H1 (cell line): Measurements from ENCODE around the gene DYNC1LI1. TPM values are rescaled to one million over a fixed set of nuclear protein-coding genes. Genes with fewer than 3 reads are reported as not detected.

ENCODE experiments used
- CTCF ChIA-PET: fragments of 300-600 bp; sonication (Branson Sonifier 250); formaldehyde crosslinking; loops from one replicate; lab custom pipeline; 2021; ENCODE audit not compliant: partially characterized antibody; lab: Charles Lee
- POLR2A ChIA-PET: fragments of 300-600 bp; sonication (Branson Sonifier 250); formaldehyde crosslinking; loops from one replicate; lab custom pipeline; 2021; ENCODE audit warnings: inconsistent platforms; ENCODE audit not compliant: partially characterized antibody; lab: Charles Lee
- DNase-seq, 2 experiments: peaks; one replicate each; pipeline versions ENCODE4 v3.0.0 to v3.0.0-alpha.2; 2010 to 2022; ENCODE audit warnings: low spot score in 2 of 2, low read depth in 1 of 2, mixed read lengths in 1 of 2
- FAIRE-seq: peaks from 2 replicates; lab custom pipeline; 2011; peaks lifted over from hg19 to GRCh38; lab: Jason Lieb, UNC
- H2AFZ ChIP-seq: 2 replicates; pipeline ENCODE4 v1.8.1; 2012; ENCODE audit warnings: low read length, inconsistent platforms
- H2AK5ac ChIP-seq: 2 replicates; pipeline ENCODE4 v1.6.1; 2013; ENCODE audit warnings: low read depth, low read length
- H2BK120ac ChIP-seq: replicated peaks from 2 replicates; pipeline ENCODE3; 2013; ENCODE audit warnings: low read depth, low read length, inconsistent platforms
- H2BK12ac ChIP-seq: 2 replicates; pipeline ENCODE4 v1.6.1; 2013; ENCODE audit warnings: low read depth, low read length
- H2BK15ac ChIP-seq: 2 replicates; pipeline ENCODE4 v1.6.1; 2013; ENCODE audit warnings: low read length
- H2BK20ac ChIP-seq: 2 replicates; pipeline ENCODE4 v1.6.1; 2013; ENCODE audit warnings: low read length
- H2BK5ac ChIP-seq: 2 replicates; pipeline ENCODE4 v1.6.1; 2013; ENCODE audit warnings: low read depth, low read length
- H3K14ac ChIP-seq: 2 replicates; pipeline ENCODE4 v1.6.1; 2013; ENCODE audit warnings: inconsistent platforms; ENCODE audit not compliant: insufficient read length
- H3K18ac ChIP-seq: 2 replicates; pipeline ENCODE4 v1.6.1; 2013; ENCODE audit warnings: low read length; ENCODE audit errors: extremely low read depth
- H3K23ac ChIP-seq: 2 replicates; pipeline ENCODE4 v1.6.1; 2013; ENCODE audit warnings: inconsistent platforms; ENCODE audit not compliant: insufficient read length
- H3K23me2 ChIP-seq: 2 replicates; pipeline ENCODE4 v1.6.1; 2013; ENCODE audit warnings: low read depth, low read length
- H3K27ac ChIP-seq: 2 replicates; pipeline ENCODE4 v1.6.1; 2011; ENCODE audit warnings: low read depth, low read length, inconsistent platforms
- H3K27me3 ChIP-seq, 4 experiments: replicated peaks in 1 of 4; 1 replicate in 1 of 4; 2 replicates in 3 of 4; pipeline versions ENCODE4 v1.6.1 to v1.8.1; 2011 to 2013; ENCODE audit warnings: low read length in 3 of 4, mild to moderate bottlenecking in 3 of 4, inconsistent platforms in 2 of 4, mixed read lengths in 2 of 4, moderate library complexity in 1 of 4; ENCODE audit not compliant: control insufficient read depth in 3 of 4, insufficient read depth in 3 of 4; ENCODE audit errors: extremely low read depth in 1 of 4
- H3K36me3 ChIP-seq, 4 experiments: 2 replicates each; pipeline versions ENCODE4 v1.6.1 to v1.8.1; 2011 to 2013; ENCODE audit warnings: mild to moderate bottlenecking in 4 of 4, low read length in 3 of 4, moderate library complexity in 2 of 4, control low read depth in 1 of 4, inconsistent platforms in 1 of 4; ENCODE audit not compliant: insufficient read depth in 4 of 4, control insufficient read depth in 2 of 4
- H3K4ac ChIP-seq: replicated peaks from 2 replicates; pipeline ENCODE3; 2013; ENCODE audit warnings: low read length, low read depth, mixed read lengths, inconsistent platforms; ENCODE audit not compliant: insufficient read length
- H3K4me1 ChIP-seq, 4 experiments: replicated peaks in 1 of 4; 1 replicate in 1 of 4; 2 replicates in 3 of 4; pipeline versions ENCODE4 v1.6.1 to v1.8.1; 2011 to 2013; ENCODE audit warnings: low read length in 3 of 4, inconsistent platforms in 2 of 4, mixed read lengths in 1 of 4; ENCODE audit not compliant: insufficient read depth in 4 of 4, control insufficient read depth in 3 of 4
- H3K4me2 ChIP-seq, 2 experiments: 2 replicates each; pipeline versions ENCODE4 v1.6.1 to v1.8.1; 2011 to 2013; ENCODE audit warnings: low read depth in 2 of 2, low read length in 2 of 2, control low read depth in 1 of 2, inconsistent platforms in 1 of 2, mild to moderate bottlenecking in 1 of 2; ENCODE audit not compliant: insufficient read depth in 1 of 2
- H3K4me3 ChIP-seq, 4 experiments: fragments of 200-600, 300-600 bp in 1 of 4; sonication (generic), shearing (Covaris generic), sonication (Bioruptor Twin) in 1 of 4; 2 replicates each; pipeline versions ENCODE4 v1.5.1 to v1.8.1; 2011 to 2016; ENCODE audit warnings: low read length in 4 of 4, low read depth in 3 of 4, control low read depth in 2 of 4, inconsistent platforms in 2 of 4, mild to moderate bottlenecking in 2 of 4, mixed read lengths in 1 of 4, moderate library complexity in 1 of 4; ENCODE audit not compliant: insufficient read depth in 2 of 4; ENCODE audit errors: extremely low read depth in 1 of 4
- H3K56ac ChIP-seq: replicated peaks from 2 replicates; pipeline ENCODE3; 2013; ENCODE audit warnings: low read depth, mild to moderate bottlenecking, mixed read lengths, low read length, inconsistent platforms; ENCODE audit not compliant: insufficient read length
- H3K79me1 ChIP-seq: 2 replicates; pipeline ENCODE4 v1.6.1; 2013; ENCODE audit warnings: low read depth, low read length, control low read depth
- H3K79me2 ChIP-seq, 2 experiments: 2 replicates each; pipeline versions ENCODE4 v1.6.1 to v1.8.1; 2012 to 2013; ENCODE audit warnings: low read length in 2 of 2, mild to moderate bottlenecking in 2 of 2, inconsistent platforms in 1 of 2; ENCODE audit not compliant: insufficient read depth in 2 of 2, control insufficient read depth in 1 of 2
- H3K9ac ChIP-seq, 4 experiments: replicated peaks in 1 of 4; 1 replicate in 1 of 4; 2 replicates in 3 of 4; pipeline versions ENCODE4 v1.6.1 to v1.8.1; 2011 to 2013; ENCODE audit warnings: low read depth in 3 of 4, low read length in 3 of 4, control low read depth in 2 of 4, mild to moderate bottlenecking in 2 of 4, moderate library complexity in 2 of 4, inconsistent platforms in 1 of 4; ENCODE audit errors: extremely low read depth in 1 of 4
- H3K9me3 ChIP-seq, 2 experiments: 2 replicates each; pipeline versions ENCODE4 v1.6.1 to v1.8.1; 2012 to 2013; ENCODE audit warnings: mild to moderate bottlenecking in 2 of 2, moderate library complexity in 2 of 2, control low read depth in 1 of 2, inconsistent platforms in 1 of 2, low read depth in 1 of 2, low read length in 1 of 2, mixed read lengths in 1 of 2; ENCODE audit not compliant: insufficient read depth in 2 of 2
- H4K20me1 ChIP-seq, 2 experiments: replicated peaks in 1 of 2; 2 replicates each; pipeline versions ENCODE3 to v1.8.1; 2011 to 2013; ENCODE audit warnings: inconsistent platforms in 2 of 2, low read length in 2 of 2, mild to moderate bottlenecking in 1 of 2; ENCODE audit not compliant: insufficient read depth in 2 of 2, control insufficient read depth in 1 of 2
- H4K5ac ChIP-seq: 2 replicates; pipeline ENCODE4 v1.6.1; 2013; ENCODE audit warnings: low read length, low read depth, mixed read lengths, inconsistent platforms; ENCODE audit not compliant: insufficient read length
- H4K8ac ChIP-seq: 2 replicates; pipeline ENCODE4 v1.8.0; 2013; ENCODE audit warnings: mild to moderate bottlenecking, moderate library complexity, low read length, inconsistent platforms; ENCODE audit not compliant: insufficient read depth; ENCODE audit errors: extremely low read depth
- H4K91ac ChIP-seq: replicated peaks from 2 replicates; pipeline ENCODE3; 2013; ENCODE audit warnings: low read length, mixed read lengths, inconsistent platforms; ENCODE audit not compliant: insufficient read length
- BACH1 ChIP-seq: IDR thresholded peaks from 2 replicates; pipeline ENCODE4 v1.6.1; 2012; ENCODE audit warnings: low read length, improper control_type of control experiment
- CBX8 ChIP-seq: fragments of 300-800, 300-1000 bp; sonication (generic); IDR thresholded peaks from 2 replicates; pipeline ENCODE4 v1.7.1; 2016; ENCODE audit warnings: low read depth, low read length, borderline replicate concordance
- CHD1 ChIP-seq: IDR thresholded peaks from 2 replicates; pipeline ENCODE4 v1.6.1; 2012; ENCODE audit warnings: low read depth, low read length, improper control_type of control experiment
- CREB1 ChIP-seq: IDR thresholded peaks from 2 replicates; pipeline ENCODE4 v1.6.1; 2012; ENCODE audit warnings: inconsistent platforms
- CTCF ChIP-seq, 3 experiments: IDR thresholded peaks; 1 replicate in 2 of 3; 2 replicates in 1 of 3; pipeline versions ENCODE4 v1.5.1 to v1.6.1; 2011; ENCODE audit warnings: low read length in 3 of 3, mild to moderate bottlenecking in 3 of 3, inconsistent platforms in 2 of 3, low read depth in 1 of 3, moderate library complexity in 1 of 3; ENCODE audit not compliant: insufficient read depth in 1 of 3; ENCODE audit errors: control extremely low read depth in 1 of 3
- GABPA ChIP-seq: IDR thresholded peaks from 2 replicates; pipeline ENCODE4 v1.6.1; 2011; ENCODE audit warnings: mild to moderate bottlenecking, low read length, moderate library complexity, borderline replicate concordance; ENCODE audit not compliant: insufficient read depth
- HDAC6 ChIP-seq: IDR thresholded peaks from one replicate; pipeline ENCODE4 v1.7.1; 2012; ENCODE audit warnings: low read depth, mild to moderate bottlenecking, inconsistent platforms, low read length, moderate library complexity
- JUND ChIP-seq: IDR thresholded peaks from 2 replicates; pipeline ENCODE4 v1.6.1; 2011; ENCODE audit warnings: mild to moderate bottlenecking, improper control_type of control experiment, low read length
- KDM5A ChIP-seq: fragments of 200-600 bp; IDR thresholded peaks from 2 replicates; pipeline ENCODE4 v1.7.1; 2012; ENCODE audit warnings: mild to moderate bottlenecking, low read length, inconsistent platforms, mixed read lengths
- PHF8 ChIP-seq: fragments of 200-600 bp; sonication (generic); conservative IDR thresholded peaks from 2 replicates; pipeline ENCODE4 v1.7.1; 2012; ENCODE audit warnings: low read depth, mild to moderate bottlenecking, inconsistent platforms, low read length, moderate library complexity
- POLR2AphosphoS5 ChIP-seq: IDR thresholded peaks from 2 replicates; pipeline ENCODE4 v1.6.1; 2011; ENCODE audit warnings: low read depth, low read length
- TAF7 ChIP-seq: optimal IDR thresholded peaks from 2 replicates; pipeline ENCODE3; 2011; ENCODE audit warnings: low read depth, mild to moderate bottlenecking, inconsistent platforms, low read length, moderate library complexity, borderline replicate concordance
- WGBS, 2 experiments: shearing (Covaris generic) in 1 of 2; methylation state at CpG; one replicate each; pipeline versions ENCODE4 v1.1.6 to v1.1.7; 2013 to 2015; ENCODE audit warnings: low lambda C conversion rate in 2 of 2, mixed read lengths in 2 of 2, inconsistent platforms in 1 of 2, low coverage in 1 of 2, missing lambda C conversion rate in 1 of 2; ENCODE audit not compliant: insufficient replicate concordance in 2 of 2, insufficient coverage in 1 of 2, insufficient read length in 1 of 2; ENCODE audit errors: extremely low coverage in 1 of 2, missing lambda C conversion rate in 1 of 2; 5-methylcytosine and 5-hydroxymethylcytosine counted together
- polyA plus RNA-seq, 7 experiments: library from polyadenylated mRNA; depleted of rRNA in 3 of 7; stranded (reverse) in 5 of 7; unstranded in 2 of 7; fragments of >200 nt in 5 of 7; fragments of 200-250 nt in 2 of 7; gene quantifications; 1 replicate in 5 of 7; 2 replicates in 1 of 7; 4 replicates in 1 of 7; pipeline versions ENCODE4 v1.2.1 to v1.2.3, GENCODE V29; 2011 to 2013; ENCODE audit warnings: missing spikeins in 2 of 7, mixed read lengths in 2 of 7
- total RNA-seq: library from RNA; stranded (reverse); fragmentation: NEBNext Ultra II Directional; extraction: Animal tissue kit (Norgen Biotek cat#: 25700); gene quantifications from 2 replicates; pipeline ENCODE4 v1.2.1, GENCODE V29; 2021

The DYNC1LI1 gene
- total and polyA plus RNA-seq, 2 of the 8 experiments (the other 6 are each of a cell fraction or from before 2014, with no cell fraction given): 13.6 to 45.1 TPM

GRCh38 chr3:32614956-32615355, 44.3 kb upstream of the DYNC1LI1 start:
- Histone ChIP-seq H4K20me1 (no peaks in the 10 kb centered on the region), H2BK20ac (no peak overlapping the region), H3K27me3 (no peaks in the 10 kb centered on the region), H3K9me3 (peaks cover 0 to 2% of the 10 kb centered on the region in 2 experiments; a peak in 1 of 4 replicates), H2BK5ac (no peak overlapping the region), H3K79me2 (no peaks in the 10 kb centered on the region), H4K5ac (no peak overlapping the region), H3K9ac (no peak overlapping the region), H2AFZ (peak overlapping the region; percentile 18; the same call in 1 of the 2 replicates), H4K8ac (no peak overlapping the region), H3K79me1 (no peaks in the 10 kb centered on the region), H3K36me3 (no peaks in the 10 kb centered on the region), H4K91ac (no peak overlapping the region), H3K18ac (no peak overlapping the region), H3K14ac (no peak overlapping the region), H2BK15ac (no peak overlapping the region), H3K23ac (no peak overlapping the region), H3K27ac (no peak overlapping the region), H3K4me1 (no peaks in the 10 kb centered on the region), H2BK12ac (no peak overlapping the region), H3K23me2 (no peaks in the 10 kb centered on the region), H2AK5ac (no peak overlapping the region), H3K4me2 (no peak overlapping the region), H3K4ac (no peak overlapping the region), H3K4me3 (no peak overlapping the region), H2BK120ac (no peak overlapping the region), H3K56ac (no peak overlapping the region)
- POLR2A ChIA-PET: no interaction called here
- 89% methylated on average over 2 of the region's 2 CpGs; no CpG with 5 or more reads in 1 of the 2 experiments for WGBS, 2 experiments
- FAIRE-seq: no peak
- DNase-seq: no peak
- CTCF ChIA-PET: interaction anchor here (0.7 kb wide), 1 partner anchor 334 kb away, joined by 3 read pairs; no protein-coding TSS in a partner anchor
- TF ChIP-seq KDM5A (no peak), CHD1 (no peak), POLR2AphosphoS5 (no peak), GABPA (no peak), HDAC6 (no peak), CBX8 (no peak), JUND (no peak), CREB1 (no peak), TAF7 (no peak), PHF8 (no peak), BACH1 (no peak), CTCF (IDR thresholded peaks at IDR 0.05; ENCODE audit: control extremely low read depth in 1 of 3, insufficient read depth in 1 of 3, low read depth in 1 of 3, low read length in 3 of 3) (no peak)
